Neural crest cell (in vitro differentiated cells): ENCODE measurements around the gene EHBP1L1. TPM values are rescaled to one million over a fixed set of nuclear protein-coding genes. Genes with fewer than 3 reads are reported as not detected.

ENCODE experiments used
- DNase-seq: peaks from one replicate; pipeline ENCODE4 v3.0.0; 2021; ENCODE audit warnings: low read depth, mixed read lengths, low spot score
- H3K27ac Mint-ChIP-seq: one replicate; pipeline ENCODE4 v1.8.0; 2021; ENCODE audit warnings: mild to moderate bottlenecking, mixed read lengths; ENCODE audit not compliant: unreplicated experiment
- H3K27me3 Mint-ChIP-seq: 2 replicates; pipeline ENCODE4 v1.8.0; 2021; ENCODE audit warnings: low read depth, mild to moderate bottlenecking, mixed read lengths
- H3K36me3 Mint-ChIP-seq: 2 replicates; pipeline ENCODE4 v1.8.0; 2021; ENCODE audit warnings: low read depth, mild to moderate bottlenecking, mixed read lengths
- H3K4me1 Mint-ChIP-seq: 2 replicates; pipeline ENCODE4 v1.8.0; 2021; ENCODE audit warnings: mixed read lengths
- H3K4me3 Mint-ChIP-seq: one replicate; pipeline ENCODE4 v1.8.0; 2021; ENCODE audit warnings: mild to moderate bottlenecking, mixed read lengths
- H3K9me3 Mint-ChIP-seq: 2 replicates; pipeline ENCODE4 v1.8.0; 2021; ENCODE audit warnings: mixed read lengths
- total RNA-seq: library from RNA; stranded (reverse); gene quantifications from 2 replicates; pipeline ENCODE4 v1.2.1, GENCODE V29; 2021
- TF ChIP-seq, protein P1 (sequence below): fragments of 200-600 bp; sonication (generic); conservative IDR thresholded peaks from 2 replicates; pipeline ENCODE4 v1.5.0; 2021; ENCODE audit warnings: antibody characterized with exemption, mild to moderate bottlenecking

The EHBP1L1 gene
- total RNA-seq, 1 donor from 2014 or later: 13.6 TPM

GRCh38 chr11:65611758-65612603, 36.1 kb downstream of the EHBP1L1 start:
- H3K36me3 Mint-ChIP-seq: no peaks in the 10 kb centered on the region
- H3K27me3 Mint-ChIP-seq: no peaks in the 10 kb centered on the region
- H3K27ac Mint-ChIP-seq: peak overlapping the region; percentile 83
- no peaks in the 10 kb centered on the region for H3K9me3 Mint-ChIP-seq
- peak overlapping the region; percentile 87 for H3K4me3 Mint-ChIP-seq
- TF ChIP-seq, protein P1, sequence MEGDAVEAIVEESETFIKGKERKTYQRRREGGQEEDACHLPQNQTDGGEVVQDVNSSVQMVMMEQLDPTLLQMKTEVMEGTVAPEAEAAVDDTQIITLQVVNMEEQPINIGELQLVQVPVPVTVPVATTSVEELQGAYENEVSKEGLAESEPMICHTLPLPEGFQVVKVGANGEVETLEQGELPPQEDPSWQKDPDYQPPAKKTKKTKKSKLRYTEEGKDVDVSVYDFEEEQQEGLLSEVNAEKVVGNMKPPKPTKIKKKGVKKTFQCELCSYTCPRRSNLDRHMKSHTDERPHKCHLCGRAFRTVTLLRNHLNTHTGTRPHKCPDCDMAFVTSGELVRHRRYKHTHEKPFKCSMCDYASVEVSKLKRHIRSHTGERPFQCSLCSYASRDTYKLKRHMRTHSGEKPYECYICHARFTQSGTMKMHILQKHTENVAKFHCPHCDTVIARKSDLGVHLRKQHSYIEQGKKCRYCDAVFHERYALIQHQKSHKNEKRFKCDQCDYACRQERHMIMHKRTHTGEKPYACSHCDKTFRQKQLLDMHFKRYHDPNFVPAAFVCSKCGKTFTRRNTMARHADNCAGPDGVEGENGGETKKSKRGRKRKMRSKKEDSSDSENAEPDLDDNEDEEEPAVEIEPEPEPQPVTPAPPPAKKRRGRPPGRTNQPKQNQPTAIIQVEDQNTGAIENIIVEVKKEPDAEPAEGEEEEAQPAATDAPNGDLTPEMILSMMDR: no peak
- no peak for DNase-seq
- peaks cover 59% of the 10 kb centered on the region for H3K4me1 Mint-ChIP-seq

- DNase-seq: no peak
- Mint-ChIP-seq H3K27me3 (no peaks in the 10 kb centered on the region), H3K27ac (no peak overlapping the region), H3K9me3 (no peaks in the 10 kb centered on the region), H3K4me1 (peaks cover 53% of the 10 kb centered on the region), H3K36me3 (no peaks in the 10 kb centered on the region), H3K4me3 (peak overlapping the region; percentile 87)
- TF ChIP-seq, protein P1: no peak
These were observed 36.8 kb downstream of the EHBP1L1 start for GRCh38 chr11:65612691-65613090.

- peak overlapping the region; percentile 87 for H3K4me3 Mint-ChIP-seq
- TF ChIP-seq, protein P1: no peak
- no peaks in the 10 kb centered on the region for H3K27me3 Mint-ChIP-seq
- no peaks in the 10 kb centered on the region for H3K36me3 Mint-ChIP-seq
- H3K4me1 Mint-ChIP-seq: peaks cover 52% of the 10 kb centered on the region
- no peaks in the 10 kb centered on the region for H3K9me3 Mint-ChIP-seq
- no peak for DNase-seq
- no peak overlapping the region for H3K27ac Mint-ChIP-seq
These were observed 37.5 kb downstream of the EHBP1L1 start for GRCh38 chr11:65613091-65613928.

DNA sequence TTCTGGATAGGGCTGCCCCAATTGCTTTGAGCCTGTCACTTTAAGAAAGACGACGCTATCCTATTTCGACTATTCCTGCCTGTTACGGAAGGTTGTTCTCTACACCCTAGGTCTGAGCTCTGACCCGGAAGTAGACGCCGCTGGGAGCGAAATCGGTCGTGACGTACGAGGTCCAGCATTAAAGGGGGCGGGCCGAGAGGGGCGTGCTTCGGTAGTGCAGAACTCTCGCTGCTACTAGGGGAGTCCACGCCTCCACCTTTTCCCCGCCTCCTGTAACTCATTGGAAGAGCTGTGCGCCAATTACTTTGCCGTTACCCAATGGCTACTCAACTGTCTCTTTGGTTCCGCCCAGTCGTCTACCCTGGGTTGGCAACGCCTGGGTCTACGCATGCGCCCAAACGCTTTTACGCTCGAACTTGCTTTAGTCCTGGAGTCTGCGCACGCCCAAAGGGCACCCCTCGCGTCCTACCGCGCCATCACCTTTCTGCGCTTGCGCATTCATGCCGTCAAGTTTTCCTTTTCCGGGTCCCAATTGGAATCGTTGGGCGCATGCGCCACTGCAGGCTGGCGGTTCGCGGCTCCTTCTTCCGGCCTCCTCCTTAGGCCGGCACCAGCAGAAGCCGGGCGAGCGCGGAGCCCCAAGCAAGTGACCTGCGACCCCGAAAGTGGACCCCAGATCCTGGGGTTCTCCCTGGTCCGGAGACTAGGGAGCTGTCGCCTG, 39.5 kb downstream of the EHBP1L1 start, which contains the start of gene PCNX3:
PCNX3 (plus strand) TSS at position 548 of the 721 bp plus-strand sequence. CDS start 536 bp downstream, outside the sequence.
- H3K4me1 Mint-ChIP-seq: peaks cover 38% of the 10 kb centered on the region
- peaks cover 3% of the 10 kb centered on the region for H3K36me3 Mint-ChIP-seq
- no peaks in the 10 kb centered on the region for H3K9me3 Mint-ChIP-seq
- no peaks in the 10 kb centered on the region for H3K27me3 Mint-ChIP-seq
- TF ChIP-seq, protein P1: no peak
- peak within 1 kb of the TSS; percentile 95 for H3K4me3 Mint-ChIP-seq
- DNase-seq: peak; percentile 100
- H3K27ac Mint-ChIP-seq: peak within 1 kb of the TSS; percentile 95

GRCh38 chr11:65615950-65616574, 40.2 kb downstream of the EHBP1L1 start:
- Mint-ChIP-seq H3K4me1 (peaks cover 31% of the 10 kb centered on the region), H3K4me3 (peak overlapping the region; percentile 95), H3K27me3 (no peaks in the 10 kb centered on the region), H3K27ac (peak overlapping the region; percentile 95), H3K36me3 (peaks cover 4% of the 10 kb centered on the region), H3K9me3 (no peaks in the 10 kb centered on the region)
- TF ChIP-seq, protein P1: no peak
- no peak for DNase-seq
